ENCODE results near the gene MAGOH.
"Not testable (repeated sequence)": the region's sequence is repeated elsewhere in the genome, so short reads cannot be mapped to it uniquely, and the experiment has no call there.

Gene MAGOH

GRCh38 chr1:53219711-53220110, 18.6 kb downstream of the MAGOH start:
- DNase-seq: no peak

DNA sequence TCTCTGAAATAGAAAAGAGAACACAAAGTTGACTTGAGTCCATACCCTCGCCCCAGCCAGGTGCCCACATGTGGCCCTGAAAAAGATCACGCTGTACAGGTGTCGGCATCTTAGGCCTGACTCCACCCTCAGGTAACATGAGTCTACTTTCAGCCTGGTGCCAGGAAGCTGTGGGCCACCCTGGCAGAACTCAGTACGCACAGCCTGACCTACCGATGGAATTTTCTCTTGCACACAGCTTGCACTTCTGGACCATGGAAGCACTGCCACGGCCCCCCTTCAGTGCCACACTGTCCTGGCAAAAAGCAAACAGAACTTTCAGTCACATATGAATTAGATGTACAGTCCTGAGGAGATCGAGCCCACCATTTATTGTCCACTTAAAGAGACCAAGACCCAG, 20.1 kb downstream of the MAGOH start:
- no peak for DNase-seq

DNA sequence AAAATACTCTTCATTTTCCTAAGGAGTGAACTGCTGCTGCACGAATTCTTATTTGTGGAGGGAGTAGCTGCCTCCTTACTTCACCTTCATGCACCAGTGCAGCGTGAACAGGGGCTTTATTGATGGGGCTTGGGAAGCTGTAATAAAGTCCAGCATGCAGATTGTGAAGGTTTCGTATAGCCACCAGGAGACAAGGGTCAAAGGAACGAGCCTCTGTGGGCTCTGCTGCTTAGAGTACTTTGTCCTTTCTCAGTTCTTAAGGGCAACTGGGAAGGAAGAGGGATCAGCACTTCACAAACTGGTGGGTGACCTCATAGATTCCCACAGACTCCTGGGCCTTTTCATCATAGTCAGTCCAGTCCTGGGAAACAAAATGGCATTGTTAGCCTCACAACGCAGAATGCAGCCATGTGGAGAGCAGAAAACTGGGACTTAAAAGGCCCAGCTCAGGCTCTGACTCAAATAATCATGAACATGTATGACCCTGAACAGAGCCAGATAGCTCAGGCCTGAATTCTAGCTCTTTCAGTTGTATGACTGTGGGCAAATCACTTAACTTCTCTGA, 23.9 kb downstream of the MAGOH start:
- DNase-seq: no peak

DNA sequence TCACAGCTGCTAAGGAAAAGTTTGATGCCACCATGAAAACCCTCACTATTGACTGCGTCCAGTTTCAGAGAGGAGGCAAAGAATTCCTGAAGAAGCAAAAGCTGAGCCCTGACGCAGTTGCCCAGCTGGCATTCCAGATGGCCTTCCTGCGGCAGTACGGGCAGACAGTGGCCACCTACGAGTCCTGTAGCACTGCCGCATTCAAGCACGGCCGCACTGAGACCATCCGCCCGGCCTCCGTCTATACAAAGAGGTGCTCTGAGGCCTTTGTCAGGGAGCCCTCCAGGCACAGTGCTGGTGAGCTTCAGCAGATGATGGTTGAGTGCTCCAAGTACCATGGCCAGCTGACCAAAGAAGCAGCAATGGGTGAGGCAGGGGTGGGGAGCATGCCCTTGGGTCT, 27.4 kb downstream of the MAGOH start:
- DNase-seq: no peak

GRCh38 chr1:53210352-53210751, 28.0 kb downstream of the MAGOH start:
- no peak for DNase-seq

DNA sequence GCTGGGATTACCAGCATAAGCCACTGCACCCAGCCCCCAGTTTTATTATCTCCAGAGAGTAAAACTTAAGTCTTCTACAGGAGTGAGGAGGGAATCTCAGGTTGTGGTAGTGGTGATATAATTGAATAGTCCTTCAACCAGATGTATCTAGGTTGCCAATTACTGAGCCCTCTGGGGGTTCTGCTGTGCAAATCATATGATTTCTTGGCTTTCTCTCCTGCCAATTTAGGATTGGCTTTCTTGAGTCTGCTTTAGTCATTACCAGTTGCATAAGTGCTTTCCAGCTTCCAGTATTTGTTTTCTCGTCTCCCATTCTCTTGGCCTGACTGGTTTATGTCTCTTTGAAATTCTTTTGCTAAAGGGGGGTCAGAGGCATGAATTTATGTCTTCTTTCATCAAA, 30.6 kb downstream of the MAGOH start:
- no peak for DNase-seq

- no peak for DNase-seq
These were observed 31.5 kb downstream of the MAGOH start for GRCh38 chr1:53206735-53207379.

- DNase-seq: not testable (repeated sequence)
These were observed 32.1 kb downstream of the MAGOH start for GRCh38 chr1:53206083-53206685.

DNA sequence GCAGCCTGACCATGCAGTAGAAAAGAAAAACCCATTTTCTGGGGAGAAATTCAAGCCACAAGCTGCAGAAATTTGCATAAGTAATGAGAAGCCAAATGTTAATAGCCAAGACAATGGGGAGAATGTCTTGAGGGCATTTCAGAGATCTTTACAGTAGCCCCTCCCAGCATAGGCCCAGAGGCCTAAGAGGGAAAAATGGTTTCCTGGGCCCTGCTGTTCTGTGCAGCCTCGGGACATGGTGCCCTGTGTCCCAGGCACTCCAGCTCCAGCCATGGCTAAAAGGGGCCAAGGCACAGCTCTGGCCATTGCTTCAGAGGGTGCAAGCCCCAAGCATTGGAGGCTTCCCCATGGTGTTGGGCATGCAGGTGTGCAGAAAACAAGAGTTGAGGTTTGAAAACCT, 32.8 kb downstream of the MAGOH start:
- not testable (repeated sequence) for DNase-seq

DNA sequence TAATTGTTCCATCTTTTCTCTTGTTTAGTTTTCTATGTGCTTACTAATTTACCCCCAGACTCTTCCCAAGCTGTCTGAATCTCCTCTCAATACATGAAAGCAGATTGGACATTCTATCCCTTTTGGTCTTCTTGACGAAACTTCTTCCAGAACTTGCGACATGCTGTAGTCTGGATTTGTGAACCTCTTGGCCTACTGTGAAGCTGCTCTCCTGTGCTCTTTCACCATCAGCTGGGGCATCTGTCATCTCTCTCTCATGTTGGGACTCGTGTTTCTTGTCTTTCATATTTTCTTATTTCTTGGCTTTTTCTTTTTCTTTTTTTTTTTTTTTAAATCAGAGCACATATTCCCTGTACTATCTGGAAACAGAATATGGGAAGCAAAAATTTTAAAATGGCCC, 34.9 kb downstream of the MAGOH start:
- DNase-seq: no peak

- DNase-seq: no peak
These were observed 40.1 kb downstream of the MAGOH start for GRCh38 chr1:53198241-53198651.

- DNase-seq: no peak
These were observed 40.8 kb downstream of the MAGOH start for GRCh38 chr1:53197291-53198200.

DNA sequence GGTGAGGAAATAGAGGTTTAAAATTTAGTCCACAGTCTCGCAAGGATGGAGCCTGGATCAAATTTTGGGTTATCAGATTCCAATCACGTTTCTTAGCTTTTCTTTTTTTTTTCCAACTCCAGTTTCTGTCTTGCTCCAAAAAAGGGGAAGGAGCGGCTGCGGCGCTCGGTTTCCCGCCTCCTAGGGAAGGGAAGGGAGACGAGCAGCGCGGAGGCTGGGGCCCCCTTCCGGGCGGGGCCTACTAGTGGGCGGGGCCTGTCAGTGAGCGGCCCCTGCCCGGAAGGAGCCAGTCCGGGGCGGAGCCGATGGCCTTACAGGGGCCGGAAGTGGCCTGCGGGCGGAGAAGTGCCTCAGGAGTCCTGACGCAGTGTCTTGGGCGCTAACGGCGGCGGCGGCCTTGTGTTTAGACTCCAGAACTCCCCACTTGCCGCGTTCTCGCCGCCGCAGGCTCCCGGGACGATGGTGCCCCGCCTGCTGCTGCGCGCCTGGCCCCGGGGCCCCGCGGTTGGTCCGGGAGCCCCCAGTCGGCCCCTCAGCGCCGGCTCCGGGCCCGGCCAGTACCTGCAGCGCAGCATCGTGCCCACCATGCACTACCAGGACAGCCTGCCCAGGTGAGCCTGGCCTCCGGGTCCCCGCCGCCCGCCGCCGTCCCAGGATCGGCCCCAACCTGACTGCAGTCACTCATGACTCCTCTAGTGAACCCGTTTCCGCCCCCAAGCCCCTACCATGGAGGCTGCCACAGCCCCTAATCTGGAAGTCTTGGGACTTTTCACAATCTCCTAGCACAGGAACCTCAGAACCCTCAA, 41.6 kb downstream of the MAGOH start, which contains the start of gene CPT2:
CPT2 (plus strand) TSS at position 340 of the 806 bp plus-strand sequence; CDS start at position 460, 120 bp downstream.
- peak; percentile 95 for DNase-seq

GRCh38 chr1:53196017-53196484, 42.3 kb downstream of the MAGOH start:
- no peak for DNase-seq

GRCh38 chr1:53195246-53196016, 42.9 kb downstream of the MAGOH start:
- DNase-seq: no peak

GRCh38 chr1:53190210-53190611, 48.1 kb downstream of the MAGOH start:
- no peak for DNase-seq

DNA sequence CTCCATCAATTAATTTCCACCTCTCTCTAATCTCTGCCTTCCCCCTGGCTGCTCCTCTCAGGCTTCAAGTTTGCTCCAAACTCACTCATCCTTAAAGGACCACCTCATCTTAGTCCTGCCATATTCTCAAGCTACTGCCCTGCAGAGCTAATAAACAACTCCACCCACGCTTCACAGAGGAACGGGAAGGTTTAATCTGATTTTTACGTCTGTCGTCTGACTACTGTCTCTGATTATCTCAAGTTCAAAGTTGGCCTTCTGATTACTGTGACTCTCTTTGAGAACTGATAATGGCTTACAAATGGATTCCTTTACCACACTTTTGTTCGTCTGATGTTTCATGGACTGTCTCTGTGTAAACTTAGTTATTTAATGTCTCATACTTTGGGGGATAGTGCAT, 49.3 kb downstream of the MAGOH start:
- no peak for DNase-seq

DNA sequence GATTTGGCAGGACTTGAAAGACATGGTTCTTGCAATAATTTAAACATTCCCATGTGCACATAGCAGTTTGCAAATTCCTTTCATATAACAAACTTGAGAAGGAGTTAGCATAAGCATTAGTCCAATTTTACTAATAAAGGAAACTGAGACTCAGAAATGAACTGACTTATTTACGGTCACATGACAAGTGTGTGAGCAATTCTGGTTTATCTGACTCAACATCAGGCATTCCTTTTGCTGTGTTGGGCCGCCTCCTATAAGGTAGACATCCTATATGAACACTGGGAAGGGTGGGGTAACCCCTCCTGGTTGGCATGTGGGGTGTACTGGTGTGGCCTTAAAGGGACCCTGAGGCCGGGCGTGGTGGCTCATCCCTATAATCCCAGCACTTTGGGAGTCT, 50.2 kb downstream of the MAGOH start:
- no peak for DNase-seq

GRCh38 chr1:53187401-53187800, 50.9 kb downstream of the MAGOH start:
- no peak for DNase-seq

DNA sequence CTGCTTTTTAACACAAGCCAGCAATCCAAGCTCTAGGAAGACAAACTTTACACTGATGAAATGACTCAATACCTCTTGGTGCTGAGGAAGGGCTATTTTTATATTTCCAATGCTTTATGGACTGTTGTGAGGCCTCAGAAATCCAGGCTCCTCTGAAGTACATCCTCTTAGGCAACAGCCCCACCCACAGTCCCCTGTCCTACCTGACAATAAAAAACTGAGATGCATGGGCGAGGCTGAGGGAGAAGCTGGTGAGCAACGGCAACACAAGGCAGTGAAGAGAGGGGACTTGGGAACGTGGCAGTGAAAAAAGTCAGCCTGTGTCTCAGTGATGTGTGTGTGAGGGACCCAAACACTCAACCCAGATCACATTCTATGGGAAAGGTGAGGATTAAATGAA, 51.8 kb downstream of the MAGOH start:
- DNase-seq: no peak

DNA sequence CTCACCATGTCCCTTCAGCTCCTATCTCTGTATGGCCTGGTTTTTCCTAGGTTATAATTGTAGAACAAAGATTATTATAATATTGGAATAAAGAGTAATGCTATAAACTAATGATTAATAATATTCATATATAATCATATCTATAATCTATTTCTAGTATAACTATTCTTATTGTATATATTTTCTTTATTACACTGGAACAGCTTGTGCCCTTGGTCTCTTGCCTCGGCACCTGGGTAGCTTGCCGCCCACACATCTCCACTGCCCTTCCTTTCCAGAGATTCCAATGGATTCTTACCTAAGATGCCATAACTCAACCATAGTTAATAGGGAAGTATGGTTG, 52.4 kb downstream of the MAGOH start:
- DNase-seq: not testable (repeated sequence)

Measured in NCI-H2171 (cell line).